ENCODE results near the gene GALNT18.

Gene GALNT18

GRCh38 chr11:11407065-11407762 lies 214.6 kb downstream of the GALNT18 start:
- DNase-seq (ENCODE audit: extremely low read depth, low read depth), result no peak
- no peak for TF ChIP-seq CTCF (IDR thresholded peaks at IDR 0.05; ENCODE audit: low read depth, low read length)

- no peak for DNase-seq (ENCODE audit: extremely low read depth, low read depth)
- no peak for TF ChIP-seq CTCF (IDR thresholded peaks at IDR 0.05; ENCODE audit: low read depth, low read length)
Observed at GRCh38 chr11:11406652-11407051, 215.2 kb downstream of the GALNT18 start.

GRCh38 chr11:11403763-11404725 lies 217.8 kb downstream of the GALNT18 start:
- TF ChIP-seq CTCF (IDR thresholded peaks at IDR 0.05; ENCODE audit: low read depth, low read length), result no peak
- DNase-seq (ENCODE audit: extremely low read depth, low read depth), result no peak

- TF ChIP-seq CTCF (IDR thresholded peaks at IDR 0.05; ENCODE audit: low read depth, low read length), result no peak
- DNase-seq (ENCODE audit: extremely low read depth, low read depth), result no peak
Observed at GRCh38 chr11:11401960-11402535, 219.8 kb downstream of the GALNT18 start.

- no peak for TF ChIP-seq CTCF (IDR thresholded peaks at IDR 0.05; ENCODE audit: low read depth, low read length)
- no peak for DNase-seq (ENCODE audit: extremely low read depth, low read depth)
Observed at GRCh38 chr11:11400635-11401232, 221.1 kb downstream of the GALNT18 start.

GRCh38 chr11:11400121-11400520 lies 221.7 kb downstream of the GALNT18 start:
- no peak for TF ChIP-seq CTCF (IDR thresholded peaks at IDR 0.05; ENCODE audit: low read depth, low read length)
- no peak for DNase-seq (ENCODE audit: extremely low read depth, low read depth)

All from AG09319 (cell line).